ENCODE measurements around the gene BLVRB. TPM values are rescaled to one million over a fixed set of nuclear protein-coding genes. Genes with fewer than 3 reads are reported as not detected.

BLVRB gene
- total and polyA plus RNA-seq, 9 of the 15 experiments (the other 6 are each of a cell fraction or from before 2014, with no cell fraction given) = 81.1 to 749 (median 331) TPM

GRCh38 chr19:40420766-40421765 lies 44.5 kb downstream of the BLVRB start (continued):
- no peak for TF ChIP-seq ZNF146 (CRISPR knock-in tag; IDR thresholded peaks at IDR 0.05; ENCODE audit: unreplicated experiment)
- TF ChIP-seq EP300 (IDR thresholded peaks at IDR 0.05; ENCODE audit: low read length) = no peak
- peak; percentile 78; the same call in 1 of the 2 replicates for TF ChIP-seq CREM (IDR thresholded peaks at IDR 0.05; ENCODE audit: low read depth)
- TF ChIP-seq CHAMP1 (IDR thresholded peaks at IDR 0.05) = no peak
- TF ChIP-seq ZHX1 (conservative IDR thresholded peaks at IDR 0.05; ENCODE audit: low read length) = 0 out of 2 replicates have a peak, but pooled peaks have one; percentile 25
- peak in 1 of 3 experiments; percentile 65; a peak in 1 of 6 replicates for TF ChIP-seq ZBTB11 (CRISPR knock-in tag; IDR thresholded peaks at IDR 0.05)
- peak; percentile 82 for TF ChIP-seq MAX (CRISPR knock-in tag; IDR thresholded peaks at IDR 0.05)
- no peak for TF ChIP-seq ELK3 (CRISPR knock-in tag; IDR thresholded peaks at IDR 0.05)
- TF ChIP-seq BRF2 (IDR thresholded peaks at IDR 0.05; ENCODE audit: borderline replicate concordance, insufficient read depth, insufficient read length) = no peak
- TF ChIP-seq KHSRP (IDR thresholded peaks at IDR 0.05) = no peak
- no peak for TF ChIP-seq HDAC6 (IDR thresholded peaks at IDR 0.05; ENCODE audit: low read depth, low read length)
- TF ChIP-seq SMARCC2 (IDR thresholded peaks at IDR 0.05; ENCODE audit: low read depth) = no peak; the same call in 1 of the 2 replicates

All from K562 (cell line).